Activated T-helper 1 cell treated with Interleukin-2 at 50 U/mL for 16 hours (primary cell): Measurements from ENCODE around the gene CPA3.

Experiments
- DNase-seq: peaks from one replicate; pipeline ENCODE4 v3.0.0-alpha.2; 2020; ENCODE audit warnings: low read depth

The CPA3 gene

GRCh38 chr3:148861277-148861869, 3.7 kb upstream of the CPA3 start:
- no peak for DNase-seq

DNA sequence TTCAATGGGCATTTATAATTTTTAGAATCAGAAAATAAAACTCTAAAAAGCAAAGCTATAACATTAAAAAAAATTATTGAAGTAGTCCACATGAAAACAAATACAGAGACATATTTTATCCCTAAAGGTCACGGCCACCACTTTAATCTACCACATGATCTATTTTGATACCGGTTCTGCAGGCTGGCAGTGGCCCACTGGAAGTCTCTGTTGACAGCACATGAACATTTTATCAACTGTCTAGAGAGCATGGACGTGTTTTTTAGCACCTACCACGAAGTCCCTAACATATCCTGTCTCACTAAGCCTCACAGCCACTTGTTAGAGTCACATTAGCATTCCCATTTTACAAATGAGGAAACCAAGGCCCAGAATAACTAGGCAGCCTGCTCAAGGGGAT, 1.8 kb upstream of the CPA3 start:
- DNase-seq = no peak

DNA sequence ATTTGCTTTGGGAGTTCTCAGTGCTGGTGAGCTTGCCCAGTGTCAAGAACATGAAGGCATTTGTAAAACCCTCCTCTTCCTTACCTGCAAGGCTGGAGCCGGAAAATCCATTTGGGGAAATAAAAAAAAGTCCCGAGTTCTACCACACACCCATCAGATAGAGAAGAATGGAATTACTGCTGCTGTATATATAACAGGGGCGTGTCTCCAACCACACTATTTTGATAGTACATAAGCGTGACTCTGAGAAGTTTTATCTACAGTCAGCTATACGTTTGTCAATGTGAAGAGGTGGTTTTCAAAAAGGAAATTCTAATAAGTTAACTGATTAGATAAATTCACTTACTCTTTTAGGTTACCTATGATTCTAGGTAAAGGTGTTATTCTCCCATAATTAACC, 1.3 kb upstream of the CPA3 start:
- DNase-seq = no peak

DNA sequence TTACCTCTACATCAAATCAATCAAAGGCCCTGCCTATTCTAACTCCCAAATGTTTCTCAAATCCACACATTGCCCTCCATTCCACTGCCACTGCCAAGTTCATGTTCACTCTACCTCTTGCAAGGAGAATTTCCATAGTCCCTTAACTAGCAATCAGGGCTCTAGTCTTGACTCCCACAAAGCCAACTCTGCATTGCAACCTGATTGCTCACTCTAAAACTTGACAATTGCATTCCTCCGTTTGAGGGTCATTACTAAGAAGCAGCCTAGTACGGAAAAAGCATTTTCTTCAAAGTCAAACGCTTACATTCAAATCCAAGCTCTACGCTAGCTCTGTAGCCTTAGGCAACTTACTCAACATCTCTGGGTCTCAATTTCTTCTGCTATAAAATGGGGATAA, 1.2 kb downstream of the CPA3 start:
- DNase-seq = no peak

DNA sequence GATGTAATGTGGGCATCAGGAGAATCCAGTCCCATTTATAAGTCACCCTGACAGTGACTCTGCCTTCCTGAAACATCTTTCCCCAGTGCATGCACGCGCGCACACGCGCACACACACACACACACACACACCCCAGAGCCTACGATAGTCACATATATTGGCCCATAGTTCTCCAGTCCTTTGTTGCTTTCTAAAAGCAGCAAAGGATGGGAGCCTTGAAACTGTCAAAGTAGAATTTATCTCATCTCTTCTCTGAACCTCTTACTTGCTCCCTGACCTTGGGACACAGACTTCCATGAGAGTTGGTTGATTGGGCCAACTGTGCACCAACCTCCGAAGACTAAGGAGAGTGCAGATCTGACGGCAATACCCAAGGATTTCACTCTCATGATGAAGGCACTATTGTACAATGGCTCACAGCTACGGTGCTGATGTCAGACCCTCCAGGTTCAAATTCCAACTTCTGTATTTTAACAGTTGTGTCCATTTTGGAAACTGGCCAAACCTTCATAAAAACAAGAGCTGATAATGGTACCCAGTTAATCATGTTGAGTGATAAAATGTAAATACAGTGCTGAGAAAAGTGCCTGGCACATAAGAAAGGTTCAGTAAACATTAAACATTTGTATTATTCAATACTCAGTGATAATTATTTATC, 8.3 kb downstream of the CPA3 start:
- no peak for DNase-seq

- DNase-seq = no peak
Measured at GRCh38 chr3:148873977-148874376, 8.9 kb downstream of the CPA3 start.

GRCh38 chr3:148878095-148878494, 13.0 kb downstream of the CPA3 start:
- DNase-seq = no peak

GRCh38 chr3:148879256-148879655, 14.2 kb downstream of the CPA3 start:
- no peak for DNase-seq

DNA sequence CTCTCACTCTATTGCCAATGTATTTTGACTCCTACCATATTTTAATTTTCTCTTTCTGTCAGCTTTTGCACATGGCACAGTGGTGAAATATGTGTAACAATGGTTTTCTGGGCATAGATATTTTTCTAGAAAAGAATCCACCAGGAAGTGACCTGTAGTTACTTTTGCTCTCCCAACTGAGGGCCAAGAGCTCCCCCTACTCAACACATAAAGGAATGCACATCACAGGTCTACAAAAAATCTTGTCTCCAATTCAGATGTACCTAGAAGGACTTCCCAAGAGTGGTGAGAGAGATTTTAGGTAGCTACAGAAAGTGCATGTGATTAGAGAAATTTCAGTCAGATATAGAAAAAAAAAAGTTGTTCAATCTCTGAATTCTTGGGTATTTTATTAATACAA, 15.6 kb downstream of the CPA3 start:
- no peak for DNase-seq

DNA sequence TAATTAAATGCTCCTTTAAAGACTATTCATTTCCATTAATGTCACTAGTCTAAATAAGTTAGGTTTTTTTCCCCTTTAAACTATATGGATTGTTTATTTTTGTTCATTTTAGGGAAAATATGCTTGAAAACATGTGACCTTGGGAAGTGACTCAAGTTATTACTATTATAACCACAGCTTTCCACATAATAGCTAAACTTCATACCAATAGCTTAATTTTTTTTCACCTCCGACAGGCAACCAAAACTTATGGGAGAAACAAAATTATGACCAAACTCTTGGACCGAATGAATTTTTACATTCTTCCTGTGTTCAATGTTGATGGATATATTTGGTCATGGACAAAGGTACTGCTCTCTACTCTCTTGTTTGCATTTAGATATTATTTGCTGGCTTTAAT, 16.2 kb downstream of the CPA3 start:
- no peak for DNase-seq

DNA sequence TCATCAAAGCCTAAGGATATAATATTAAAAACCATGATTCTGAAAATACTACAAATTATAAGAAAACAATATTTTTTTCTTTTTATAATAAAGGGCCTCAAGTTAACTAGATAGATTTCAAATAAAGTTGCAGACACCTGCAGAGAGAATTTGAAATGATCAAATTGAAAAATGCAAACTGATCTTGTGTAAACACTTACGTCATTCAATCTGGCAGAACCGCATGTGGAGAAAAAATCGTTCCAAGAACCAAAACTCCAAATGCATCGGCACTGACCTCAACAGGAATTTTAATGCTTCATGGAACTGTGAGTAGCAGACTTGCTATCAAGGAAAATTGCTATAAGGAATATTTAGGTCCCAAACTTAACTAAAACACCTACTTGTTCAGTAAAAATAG, 17.2 kb downstream of the CPA3 start:
- DNase-seq = no peak

DNA sequence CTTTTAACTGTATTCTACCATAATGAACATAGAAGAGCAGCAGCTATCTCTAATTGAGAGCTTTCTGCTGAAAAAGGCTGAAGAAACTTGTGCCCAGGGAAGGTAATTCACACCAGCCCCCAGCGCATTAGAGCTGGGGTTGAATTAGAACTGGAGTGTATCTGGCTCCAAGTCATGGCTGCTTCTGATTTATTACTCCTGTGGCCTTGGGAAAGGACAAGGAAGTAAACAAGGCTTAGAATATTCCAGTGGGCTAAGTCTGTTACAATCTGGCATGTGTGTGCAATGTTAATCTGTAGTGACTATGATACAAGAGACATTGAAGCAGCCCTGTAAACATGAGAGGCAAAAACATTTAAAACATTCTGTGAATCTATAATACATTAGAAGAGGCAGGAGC, 18.1 kb downstream of the CPA3 start:
- no peak for DNase-seq

DNA sequence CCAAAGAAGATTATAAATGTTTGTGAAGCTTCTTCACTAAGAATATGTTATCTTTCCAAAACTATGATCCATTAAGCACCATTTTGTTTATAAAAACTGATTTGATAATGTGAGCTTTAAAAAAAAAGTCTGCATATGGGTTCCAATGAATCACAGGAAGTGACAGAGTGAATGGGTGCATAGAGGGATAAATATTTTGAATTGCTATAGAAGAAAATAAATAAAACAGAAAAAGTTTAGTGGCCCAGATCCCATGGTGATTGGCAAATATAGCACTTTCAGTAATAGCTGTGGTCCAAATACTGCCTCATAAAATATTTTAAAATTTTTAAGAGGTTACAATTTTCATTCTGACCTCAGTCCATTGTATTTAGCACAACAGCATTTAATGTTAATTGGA, 19.2 kb downstream of the CPA3 start:
- DNase-seq = no peak

- no peak for DNase-seq
Measured at GRCh38 chr3:148889828-148890227, 24.7 kb downstream of the CPA3 start.

DNA sequence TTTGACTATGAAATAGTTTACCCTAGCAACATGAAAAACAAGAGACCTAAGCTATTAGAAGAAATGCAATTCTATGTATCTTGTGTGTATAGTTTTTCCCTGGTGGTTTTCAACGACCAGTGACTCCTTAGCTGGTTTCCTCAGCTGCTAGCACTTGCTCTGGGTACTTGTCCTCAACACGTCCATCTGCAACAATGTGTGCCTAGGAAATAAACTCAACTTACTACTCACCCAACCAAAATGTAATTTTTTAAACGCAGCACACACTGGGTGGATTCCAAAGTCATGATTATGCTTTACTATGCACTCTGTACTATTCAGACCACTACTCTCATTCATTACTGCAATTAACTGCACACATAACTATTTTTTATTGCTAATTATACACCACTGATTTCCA, 31.0 kb downstream of the CPA3 start:
- no peak for DNase-seq

- no peak for DNase-seq
Measured at GRCh38 chr3:148901987-148902791, 37.1 kb downstream of the CPA3 start.

- DNase-seq = no peak
Measured at GRCh38 chr3:148903022-148903442, 37.9 kb downstream of the CPA3 start.

- DNase-seq = no peak
Measured at GRCh38 chr3:148903941-148904340, 38.8 kb downstream of the CPA3 start.

DNA sequence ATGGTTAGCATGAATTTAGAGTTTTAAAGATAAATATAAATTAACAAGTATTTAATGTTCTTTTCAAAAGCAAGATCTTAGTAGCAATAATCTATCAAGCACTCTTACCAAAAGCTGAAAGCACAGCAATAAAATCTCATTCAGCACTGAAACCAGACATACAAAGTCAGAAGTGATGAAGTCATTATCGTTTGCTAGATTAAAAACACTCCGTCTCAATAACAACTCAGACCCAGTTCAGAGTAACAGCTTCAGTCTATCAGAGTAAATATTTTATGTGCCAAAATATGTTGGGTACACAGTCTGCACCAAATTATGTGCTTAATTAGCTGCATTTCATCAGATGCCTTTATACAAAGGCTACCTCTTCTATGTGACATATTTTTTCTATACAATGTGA, 41.6 kb downstream of the CPA3 start:
- DNase-seq = no peak

GRCh38 chr3:148911173-148911572, 46.1 kb downstream of the CPA3 start:
- no peak for DNase-seq

GRCh38 chr3:148911592-148911991, 46.5 kb downstream of the CPA3 start:
- no peak for DNase-seq

GRCh38 chr3:148914936-148915690, 50.0 kb downstream of the CPA3 start:
- DNase-seq = no peak

DNA sequence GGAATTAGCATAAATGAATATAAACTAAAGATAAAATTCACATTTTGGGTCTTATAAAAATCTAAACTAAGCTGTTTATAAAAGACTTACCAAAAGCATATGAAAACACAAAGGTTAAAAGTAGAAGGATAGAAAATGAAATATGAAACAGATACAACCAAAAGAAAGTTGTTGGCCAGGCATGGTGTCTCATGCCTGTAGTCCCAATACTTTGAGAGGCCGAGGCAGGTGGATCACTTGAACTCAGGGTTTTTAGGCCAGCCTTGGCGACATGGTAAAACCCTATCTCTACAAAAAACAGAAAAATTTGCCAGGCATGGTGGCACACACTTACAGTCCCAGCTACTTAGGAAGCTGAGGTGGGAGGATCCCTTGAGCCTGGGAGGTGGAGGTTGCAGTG, 51.0 kb downstream of the CPA3 start:
- no peak for DNase-seq
